IPS DF 6.9 (cell line): ENCODE data around the gene FAM131B.

Experiments used
- DNase-seq: peaks from one replicate; pipeline ENCODE4 v3.0.0-alpha.2; 2013; ENCODE audit warnings: low read depth, low spot score
- H3K27ac ChIP-seq: one replicate; pipeline ENCODE4 v1.5.1; 2013; ENCODE audit warnings: low read length, control low read depth
- H3K27me3 ChIP-seq: 2 replicates; pipeline ENCODE4 v1.6.1; 2013; ENCODE audit warnings: mild to moderate bottlenecking, low read length; ENCODE audit not compliant: control insufficient read depth, insufficient read depth
- H3K36me3 ChIP-seq: 2 replicates; pipeline ENCODE4 v1.6.1; 2013; ENCODE audit warnings: low read length; ENCODE audit not compliant: control insufficient read depth, insufficient read depth
- H3K4me1 ChIP-seq: 2 replicates; pipeline ENCODE4 v1.6.1; 2013; ENCODE audit warnings: low read length; ENCODE audit not compliant: control insufficient read depth, insufficient read depth
- H3K4me3 ChIP-seq: 2 replicates; pipeline ENCODE4 v1.5.1; 2013; ENCODE audit warnings: mild to moderate bottlenecking, low read length
- H3K9me3 ChIP-seq: 2 replicates; pipeline ENCODE4 v1.6.1; 2013; ENCODE audit warnings: low read length, inconsistent platforms; ENCODE audit not compliant: control insufficient read depth, insufficient read depth
- WGBS: extraction: QIAGEN DNeasy Blood & Tissue Kit; methylation state at CpG from one replicate; pipeline ENCODE4 v1.1.7; 2013; ENCODE audit warnings: mixed read lengths, missing lambda C conversion rate; ENCODE audit not compliant: insufficient read length, insufficient coverage; 5-methylcytosine and 5-hydroxymethylcytosine counted together

FAM131B gene

DNA sequence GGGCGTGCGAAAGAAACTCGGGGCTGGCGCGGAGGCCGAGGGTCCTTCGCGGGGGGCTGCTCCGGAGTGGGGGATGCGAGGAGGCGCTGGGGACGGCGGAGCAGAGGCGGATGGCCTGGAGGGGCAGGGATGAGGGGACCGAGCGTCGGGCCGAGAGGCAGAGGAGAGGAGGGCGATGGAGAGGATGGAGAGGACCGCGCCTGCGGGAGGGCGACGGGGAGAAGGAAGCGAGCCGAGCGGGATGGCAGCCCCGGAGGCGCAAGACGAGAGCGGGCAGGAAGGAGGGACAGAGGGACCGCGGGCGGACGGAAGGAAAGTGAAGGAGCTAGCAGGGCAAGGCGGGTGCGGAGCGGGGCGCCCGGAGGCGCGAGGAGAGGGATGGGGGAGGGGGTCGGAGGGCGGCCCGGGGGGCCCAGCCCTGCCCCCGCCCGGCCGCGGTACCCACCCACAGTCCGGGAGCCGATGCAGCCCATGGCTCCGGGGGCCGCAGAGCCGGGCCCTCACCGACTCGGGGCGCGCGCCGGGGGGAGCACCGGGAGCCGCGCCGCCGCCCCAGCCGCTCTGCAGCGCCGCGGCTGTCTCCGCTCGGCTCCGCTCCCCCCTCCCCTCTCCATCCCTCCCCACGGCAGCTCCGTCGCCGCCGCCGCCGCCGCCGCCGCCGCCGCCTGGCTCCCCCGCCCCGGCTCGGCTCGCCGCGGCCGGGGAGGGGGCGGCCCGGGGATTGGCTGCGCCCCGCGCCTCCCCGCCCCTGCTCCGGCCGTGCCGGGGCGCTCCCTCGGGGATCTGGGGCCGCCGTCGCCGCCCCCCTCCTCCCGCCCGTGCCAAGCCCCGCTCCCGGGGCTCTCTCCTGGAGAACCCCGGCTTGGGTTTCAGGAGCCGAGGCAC is at the start of gene FAM131B:
Gene FAM131B (minus strand): TSS at position 583 of the 885 bp plus-strand sequence. CDS start 110 bp downstream, at position 473.
- Histone ChIP-seq H3K27ac (no peak within 1 kb of the TSS), H3K27me3 (0 out of 2 replicates have a peak, but pooled peaks cover 2% of the 10 kb centered on the region), H3K9me3 (no peaks in the 10 kb centered on the region), H3K4me3 (peak within 1 kb of the TSS; percentile 84), H3K4me1 (no peaks in the 10 kb centered on the region; the same call in 1 of the 2 replicates), H3K36me3 (peaks cover 2% of the 10 kb centered on the region; the same call in 1 of the 2 replicates)
- no peak for DNase-seq
- WGBS, result no CpG with 5 or more reads among the region's 112 CpGs

DNA sequence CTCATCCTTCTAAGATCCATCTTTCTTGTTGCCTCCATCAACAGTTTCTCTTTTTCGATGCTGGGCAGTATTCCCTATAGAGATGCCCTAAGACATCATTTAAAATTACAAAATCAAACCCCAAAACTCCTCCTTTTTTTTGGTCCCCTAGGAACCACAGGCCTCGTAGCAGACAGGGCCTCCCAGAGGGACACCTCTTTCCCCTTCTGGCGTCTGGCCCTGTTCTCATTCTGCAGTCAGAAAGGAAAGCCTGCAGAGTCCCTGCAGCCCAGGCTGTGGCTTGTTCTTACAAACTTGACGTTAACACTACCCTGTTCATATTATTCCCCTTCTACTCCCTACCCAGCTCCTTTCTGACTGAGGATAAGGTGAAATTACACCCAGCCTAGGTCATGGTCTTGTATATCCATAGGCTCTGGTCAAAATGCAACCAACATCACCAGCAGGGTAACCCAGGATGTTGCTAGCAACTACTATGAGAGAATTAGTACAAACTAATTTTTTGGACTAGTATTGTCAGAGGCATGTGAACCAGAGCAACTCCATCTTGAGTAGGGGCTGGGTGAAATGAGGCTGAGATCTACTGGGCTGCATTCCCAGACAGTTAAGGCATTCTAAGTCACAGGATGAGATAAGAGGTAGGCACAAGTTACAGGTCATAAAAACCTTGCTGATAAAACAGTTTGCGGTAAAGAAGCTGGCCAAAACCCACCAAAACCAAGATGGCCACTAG is 49.6 kb upstream of the FAM131B start:
- H3K4me1 ChIP-seq, result peaks cover 10% of the 10 kb centered on the region
- DNase-seq, result no peak
- H3K36me3 ChIP-seq, result no peaks in the 10 kb centered on the region
- no CpG with 5 or more reads among the region's 5 CpGs for WGBS
- H3K27me3 ChIP-seq, result no peaks in the 10 kb centered on the region
- H3K9me3 ChIP-seq, result no peaks in the 10 kb centered on the region
- H3K4me3 ChIP-seq, result no peak overlapping the region
- H3K27ac ChIP-seq, result no peak overlapping the region

DNA sequence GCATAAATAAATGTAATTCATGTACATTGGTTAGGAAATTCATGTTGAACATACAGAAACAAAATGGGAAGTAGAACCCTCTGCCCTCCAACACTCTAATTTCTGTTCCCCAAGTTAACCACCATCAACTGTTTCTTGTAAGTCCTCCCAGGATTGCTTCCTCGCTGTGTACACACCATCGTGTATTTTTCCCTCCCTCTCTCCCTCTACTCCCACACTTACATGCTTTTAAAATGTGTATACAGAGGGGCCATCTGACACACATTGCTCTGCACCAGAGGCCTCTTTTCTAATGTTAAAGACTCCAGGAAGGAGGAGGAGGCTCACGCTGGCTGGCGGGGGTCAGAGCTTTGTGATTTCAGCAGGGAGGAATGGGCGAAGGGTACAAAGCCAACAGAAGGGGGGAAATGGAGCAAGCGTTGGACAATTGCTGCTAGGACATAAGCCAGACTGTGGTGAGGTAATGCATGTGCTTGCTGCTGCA is 48.0 kb upstream of the FAM131B start:
- DNase-seq, result no peak
- peaks cover 6% of the 10 kb centered on the region; the same call in 1 of the 2 replicates for H3K36me3 ChIP-seq
- H3K27me3 ChIP-seq, result no peaks in the 10 kb centered on the region
- no peaks in the 10 kb centered on the region for H3K9me3 ChIP-seq
- H3K4me3 ChIP-seq, result no peak overlapping the region
- peaks cover 18% of the 10 kb centered on the region for H3K4me1 ChIP-seq
- WGBS, result no CpG with 5 or more reads among the region's 6 CpGs
- H3K27ac ChIP-seq, result no peak overlapping the region

DNA sequence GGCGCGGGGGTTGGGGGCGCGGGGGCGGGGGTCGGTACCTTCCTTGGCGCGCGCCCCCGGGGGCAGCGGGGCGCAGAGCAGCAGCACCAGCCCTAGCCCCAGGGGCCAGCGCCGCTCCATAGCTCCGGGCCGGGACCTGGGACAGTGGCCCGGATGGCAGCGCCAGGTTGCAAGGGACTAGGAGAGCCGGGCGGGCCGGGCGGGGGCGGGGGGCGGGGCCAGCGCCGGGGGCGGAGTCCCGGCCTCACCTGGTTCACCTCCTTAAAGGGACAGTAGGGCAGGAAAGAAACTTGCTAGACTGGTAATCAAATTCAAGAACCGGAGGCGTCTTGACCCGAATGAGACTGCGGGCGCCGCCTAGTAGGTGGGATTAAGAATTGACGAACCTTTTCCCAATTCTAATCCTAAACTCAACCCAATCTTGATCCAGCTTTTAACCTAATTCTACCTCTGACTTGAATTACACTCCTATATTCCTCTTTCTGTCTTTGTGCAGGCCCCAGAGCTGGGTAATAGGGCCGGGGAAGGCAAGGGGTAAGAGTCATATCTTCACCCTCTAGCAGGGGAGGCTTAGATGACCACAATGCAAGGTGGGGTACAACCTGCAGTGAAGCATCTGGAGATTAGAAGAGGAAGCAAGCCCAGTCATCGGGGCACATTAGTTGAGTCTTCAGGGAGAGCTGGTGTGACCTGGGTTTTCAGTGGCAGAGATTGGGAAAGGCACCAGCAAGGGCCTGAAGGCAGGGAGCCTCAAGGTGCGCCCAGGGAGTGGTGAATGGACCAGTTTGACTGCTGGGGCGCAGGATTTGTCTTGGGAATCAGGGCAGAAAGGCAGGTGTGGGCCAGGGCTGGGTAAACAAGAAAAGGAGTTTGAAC is 46.4 kb upstream of the FAM131B start, which contains the start of gene EPHA1:
Gene EPHA1 (minus strand): TSS at position 171 of the 876 bp plus-strand sequence. CDS start 51 bp downstream, at position 120.
- Histone ChIP-seq H3K27me3 (no peaks in the 10 kb centered on the region), H3K4me1 (peaks cover 20% of the 10 kb centered on the region), H3K9me3 (no peaks in the 10 kb centered on the region), H3K27ac (no peak within 1 kb of the TSS), H3K36me3 (peaks cover 9% of the 10 kb centered on the region; the same call in 1 of the 2 replicates), H3K4me3 (peak within 1 kb of the TSS; percentile 74)
- WGBS, result no CpG with 5 or more reads among the region's 39 CpGs
- DNase-seq, result peak; percentile 77

DNA sequence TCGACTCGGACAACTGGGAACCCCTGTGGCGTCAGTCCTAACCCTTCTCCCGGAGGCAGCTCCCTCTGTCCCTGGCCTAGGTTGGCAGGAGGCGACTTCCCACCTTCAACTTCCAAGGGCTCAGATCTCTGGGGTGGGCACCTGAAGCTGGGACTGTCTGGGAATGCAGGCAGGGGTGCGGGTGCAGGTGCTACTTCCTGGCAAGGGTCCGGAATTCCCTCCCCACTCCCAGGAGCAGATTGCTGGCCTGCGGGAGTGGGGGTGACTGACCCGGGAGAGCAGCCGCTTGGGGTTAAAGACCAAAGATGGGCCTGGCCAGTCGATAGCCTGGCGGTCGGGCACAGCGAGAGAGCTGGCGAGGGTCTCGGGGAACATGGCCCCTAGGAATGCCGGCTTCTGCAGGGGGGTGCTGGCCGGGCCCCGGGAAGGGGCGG is 45.8 kb upstream of the FAM131B start:
- Histone ChIP-seq H3K4me1 (peaks cover 20% of the 10 kb centered on the region), H3K27ac (no peak overlapping the region), H3K27me3 (no peaks in the 10 kb centered on the region), H3K36me3 (peaks cover 9% of the 10 kb centered on the region; the same call in 1 of the 2 replicates), H3K4me3 (peak overlapping the region; percentile 74), H3K9me3 (no peaks in the 10 kb centered on the region)
- no peak for DNase-seq
- WGBS, result no CpG with 5 or more reads among the region's 20 CpGs

DNA sequence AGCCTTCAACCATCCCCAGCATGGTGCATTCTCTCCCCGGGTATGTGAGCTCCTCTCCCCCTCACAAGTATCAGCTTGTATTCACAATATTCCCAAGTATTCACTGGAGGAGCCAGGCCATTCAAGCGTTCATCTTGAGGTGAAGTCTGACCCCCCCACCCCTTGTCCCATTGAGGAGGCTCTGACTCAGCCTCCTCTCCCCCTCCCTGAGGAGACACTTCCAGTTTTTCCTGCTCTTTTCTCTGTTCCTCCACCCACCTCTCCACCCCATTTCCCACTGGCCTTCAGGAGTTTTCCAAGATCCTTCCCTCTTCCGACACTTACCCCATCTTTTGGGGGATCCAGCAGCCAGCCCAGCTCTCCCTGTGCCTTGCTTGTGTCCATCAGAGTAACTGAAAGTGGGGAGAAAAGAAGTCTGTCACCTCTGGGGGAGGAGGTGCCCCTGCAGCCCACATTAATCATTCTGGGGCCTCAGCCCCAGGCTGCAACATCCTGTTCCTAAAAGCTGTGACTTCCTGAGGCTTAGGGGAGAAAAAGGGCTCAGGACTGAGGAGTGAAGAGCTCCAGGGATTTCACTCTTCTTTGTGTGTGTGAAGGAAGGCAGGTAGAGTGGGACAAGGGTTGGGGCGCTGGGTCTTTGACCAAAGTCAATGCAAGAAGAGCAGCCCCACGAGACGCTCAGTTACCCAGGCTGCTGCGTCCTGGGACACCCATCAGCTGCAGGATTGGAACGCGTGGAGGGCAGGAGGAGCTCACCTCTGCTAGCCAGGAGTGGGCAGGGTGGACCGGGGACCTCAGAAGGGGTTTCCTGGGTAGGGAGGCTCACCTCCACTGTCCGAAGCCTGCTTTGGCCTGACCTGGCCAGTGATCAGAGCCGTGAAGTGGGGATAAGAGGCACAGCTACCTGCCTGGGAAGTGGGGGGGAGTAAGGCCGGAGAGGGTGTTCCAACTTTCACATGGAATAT is 45.1 kb upstream of the FAM131B start:
- DNase-seq, result no peak

DNA sequence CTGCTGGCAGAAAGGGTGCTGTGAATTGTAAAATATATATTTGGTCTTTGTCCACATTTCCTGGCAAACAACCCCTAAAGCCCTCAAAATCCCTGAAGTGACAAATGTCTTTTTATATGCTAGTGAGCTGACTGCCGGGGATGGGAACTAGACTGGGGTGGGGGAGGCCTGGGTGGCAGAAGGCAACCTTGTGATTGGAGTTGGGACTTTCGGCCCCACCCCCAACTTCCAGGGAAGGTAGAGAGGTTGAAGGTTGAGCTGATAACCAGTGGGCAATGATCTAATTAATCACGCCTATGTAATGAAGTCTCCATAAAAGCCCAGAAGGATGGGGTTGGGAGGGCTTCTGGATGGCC is 43.5 kb upstream of the FAM131B start:
- peaks cover 16% of the 10 kb centered on the region for H3K36me3 ChIP-seq
- H3K27me3 ChIP-seq, result no peaks in the 10 kb centered on the region
- peaks cover 14% of the 10 kb centered on the region for H3K4me1 ChIP-seq
- H3K9me3 ChIP-seq, result no peaks in the 10 kb centered on the region
- no peak for DNase-seq
- no CpG with 5 or more reads among the region's 3 CpGs for WGBS
- H3K27ac ChIP-seq, result no peak overlapping the region
- peak overlapping the region; percentile 22; the same call in 1 of the 2 replicates for H3K4me3 ChIP-seq

More for the DNA sequence above, 45.1 kb upstream of the FAM131B start:
- Histone ChIP-seq H3K4me1 (peaks cover 20% of the 10 kb centered on the region), H3K27me3 (no peaks in the 10 kb centered on the region), H3K9me3 (no peaks in the 10 kb centered on the region), H3K27ac (no peak overlapping the region), H3K36me3 (peaks cover 9% of the 10 kb centered on the region; the same call in 1 of the 2 replicates), H3K4me3 (peak overlapping the region; percentile 74)
- no CpG with 5 or more reads among the region's 13 CpGs for whole genome bisulfite sequencing

DNA sequence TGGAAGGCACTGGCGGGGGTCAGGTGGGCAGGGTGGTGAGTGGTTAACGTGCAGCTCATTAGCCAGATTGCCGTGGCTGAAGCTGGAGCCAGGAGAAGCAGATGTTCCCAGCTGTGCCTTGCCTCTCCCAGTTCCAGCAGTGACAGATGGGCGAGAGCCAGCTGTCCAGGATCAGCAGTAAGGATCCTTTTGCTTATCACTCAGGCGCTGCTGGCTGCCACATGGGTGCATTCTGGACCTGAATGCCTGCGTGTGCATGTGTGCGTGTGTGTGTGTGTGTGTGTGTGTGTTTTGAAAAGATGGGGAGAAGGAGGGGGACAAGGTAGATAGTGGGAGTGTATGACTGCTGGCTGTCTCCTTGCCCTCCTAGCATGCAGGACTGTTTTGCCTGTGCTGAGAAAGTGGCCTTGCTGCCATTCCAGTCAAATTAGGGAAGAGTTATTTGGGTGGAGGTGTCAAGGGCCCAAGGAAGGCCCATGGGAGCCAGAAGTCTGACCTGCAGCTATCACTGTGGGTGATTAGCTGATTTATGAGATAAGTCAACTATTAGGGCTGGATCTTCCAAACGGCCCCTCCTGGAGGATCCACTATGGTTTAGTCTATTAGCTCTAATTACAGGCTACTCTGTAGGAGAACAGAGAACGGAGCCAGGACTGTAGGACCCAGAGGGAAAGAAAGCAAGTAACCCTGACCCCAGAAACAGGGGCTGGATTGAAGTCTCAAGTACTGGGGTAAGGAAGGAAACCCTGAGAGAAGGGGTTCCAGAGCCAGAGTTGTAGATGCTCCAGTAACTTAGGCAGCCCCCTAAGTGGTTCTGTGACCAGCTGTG is 42.9 kb upstream of the FAM131B start:
- Histone ChIP-seq H3K9me3 (no peaks in the 10 kb centered on the region), H3K27me3 (no peaks in the 10 kb centered on the region), H3K4me1 (peaks cover 14% of the 10 kb centered on the region), H3K36me3 (peaks cover 18% of the 10 kb centered on the region), H3K4me3 (no peak overlapping the region), H3K27ac (no peak overlapping the region)
- no CpG with 5 or more reads among the region's 9 CpGs for WGBS
- no peak for DNase-seq
